HepG2 (cell line): ENCODE data around the gene CCM2. TPM values are rescaled to one million over a fixed set of nuclear protein-coding genes. Genes with fewer than 3 reads are reported as not detected.

Experiments used
- CTCF ChIP-seq: sonication (generic); formaldehyde crosslinking; IDR thresholded peaks from 2 replicates; pipeline ENCODE4 v1.5.0; 2020; ENCODE audit warnings: mild to moderate bottlenecking, missing genetic modification reagents, moderate library complexity
- E2F1 ChIP-seq: sonication (generic); formaldehyde crosslinking; IDR thresholded peaks from 2 replicates; pipeline ENCODE4 v1.5.0; 2020; ENCODE audit warnings: missing genetic modification reagents
- GRHL1 ChIP-seq: sonication (generic); formaldehyde crosslinking; conservative IDR thresholded peaks from 2 replicates; pipeline ENCODE4 v1.8.0; 2022; ENCODE audit warnings: missing genetic modification reagents
- HNRNPL ChIP-seq: fragments of 200-400 bp; formaldehyde crosslinking; IDR thresholded peaks from 2 replicates; pipeline ENCODE4 v1.6.1; 2017; ENCODE audit warnings: mild to moderate bottlenecking, low read depth, low read length
- SIX4 ChIP-seq: sonication (generic); formaldehyde crosslinking; IDR thresholded peaks from 2 replicates; pipeline ENCODE4 v1.4.0; 2020; ENCODE audit warnings: missing genetic modification reagents
- STAG1 ChIP-seq: sonication (generic); formaldehyde crosslinking; IDR thresholded peaks from 2 replicates; pipeline ENCODE4 v1.4.0; 2020; ENCODE audit warnings: missing genetic modification reagents
- ZBTB33 ChIP-seq: sonication (generic); formaldehyde crosslinking; IDR thresholded peaks from 2 replicates; pipeline ENCODE4 v1.4.0; 2020; ENCODE audit warnings: missing genetic modification reagents
- polyA plus RNA-seq, 8 experiments: library from polyadenylated mRNA; depleted of rRNA in 3 of 8; stranded (reverse) in 7 of 8; unstranded in 1 of 8; fragments of >200 nt; fragmentation: Illumina TruSeq in 4 of 8; extraction: Trizol in 4 of 8; gene quantifications; 2 replicates each; pipeline versions ENCODE4 v1.2.1 to v1.2.3, GENCODE V29; 2011 to 2016; ENCODE audit warnings: low read depth in 4 of 8, missing spikeins in 1 of 8, mixed read lengths in 1 of 8; ENCODE audit not compliant: insufficient read depth in 1 of 8
- total RNA-seq, 5 experiments: library from RNA; depleted of rRNA; stranded (reverse); fragments of >200 nt; fragmentation: Illumina TruSeq; extraction: Trizol; gene quantifications; 2 replicates each; pipeline ENCODE4 v1.2.3, GENCODE V29; 2016; ENCODE audit warnings: low read depth in 1 of 5

CCM2 gene
- total and polyA plus RNA-seq, 2 of the 13 experiments (the other 11 are each of a cell fraction or from before 2014, with no cell fraction given), result 13.7 to 15.8 TPM

GRCh38 chr7:45073031-45073785 lies 73.2 kb downstream of the CCM2 start (continued):
- TF ChIP-seq E2F1 (CRISPR knock-in tag), result no peak
- no peak for TF ChIP-seq HNRNPL
- peak; percentile 28; the same call in 1 of the 2 replicates for TF ChIP-seq STAG1 (CRISPR knock-in tag)
- peak; percentile 82 for TF ChIP-seq ZBTB33 (CRISPR knock-in tag)
- TF ChIP-seq GRHL1 (CRISPR knock-in tag), result no peak
- peak; percentile 21; the same call in 1 of the 2 replicates for TF ChIP-seq CTCF (CRISPR knock-in tag)
- no peak for TF ChIP-seq SIX4 (CRISPR knock-in tag)
